Calu3 (cell line): ENCODE measurements around the gene BRSK1. TPM values are rescaled to one million over a fixed set of nuclear protein-coding genes. Genes with fewer than 3 reads are reported as not detected.

Experiments
- BruUV-seq: library from RNA; stranded (reverse); fragments of 400-500 nt; replicated peaks from 2 replicates; lab custom pipeline; 2021; lab: Mats Ljungman, UMichigan
- CTCF ChIA-PET: fragments of 300-600 bp; sonication (Branson Sonifier 250); formaldehyde crosslinking; loops from one replicate; lab custom pipeline; 2022; ENCODE audit warnings: antibody characterized with exemption; lab: Charles Lee
- DNase-seq: peaks from one replicate; pipeline ENCODE4 v3.0.0; 2022
- H3K27ac Mint-ChIP-seq: one replicate; pipeline ENCODE4 v1.8.0; 2022; ENCODE audit warnings: mixed read lengths; ENCODE audit not compliant: unreplicated experiment
- H3K27me3 Mint-ChIP-seq: one replicate; pipeline ENCODE4 v1.8.0; 2022; ENCODE audit warnings: mixed read lengths; ENCODE audit not compliant: unreplicated experiment
- H3K36me3 Mint-ChIP-seq: one replicate; pipeline ENCODE4 v1.8.0; 2022; ENCODE audit warnings: mild to moderate bottlenecking, moderate library complexity, mixed read lengths; ENCODE audit not compliant: insufficient read depth, unreplicated experiment
- H3K4me1 Mint-ChIP-seq: one replicate; pipeline ENCODE4 v1.8.0; 2022; ENCODE audit warnings: mild to moderate bottlenecking, low read depth, mixed read lengths; ENCODE audit not compliant: unreplicated experiment
- H3K4me3 Mint-ChIP-seq: one replicate; pipeline ENCODE4 v1.8.0; 2022; ENCODE audit warnings: mild to moderate bottlenecking, low read depth, moderate library complexity, mixed read lengths; ENCODE audit not compliant: unreplicated experiment
- H3K9me3 Mint-ChIP-seq: one replicate; pipeline ENCODE4 v1.8.0; 2022; ENCODE audit warnings: low read depth, mixed read lengths; ENCODE audit not compliant: unreplicated experiment
- intact Hi-C: fragments of 100-400 bp; cut with micrococcal nuclease; formaldehyde crosslinking; loops from one replicate; pipeline ENCODE4 v1.10.0; 2022; ENCODE audit not compliant: unreplicated experiment
- total RNA-seq: library from RNA; stranded (reverse); gene quantifications from 2 replicates; pipeline ENCODE4 v1.2.3, GENCODE V29; 2022
- TF ChIP-seq, protein P1 (sequence below): fragments of 200-600 bp; IDR thresholded peaks from one replicate; pipeline ENCODE4 v1.8.0; 2022; ENCODE audit warnings: antibody characterized with exemption; ENCODE audit not compliant: unreplicated experiment

Gene BRSK1
- total RNA-seq, 1 experiment from 2014 or later = 3.8 TPM

DNA sequence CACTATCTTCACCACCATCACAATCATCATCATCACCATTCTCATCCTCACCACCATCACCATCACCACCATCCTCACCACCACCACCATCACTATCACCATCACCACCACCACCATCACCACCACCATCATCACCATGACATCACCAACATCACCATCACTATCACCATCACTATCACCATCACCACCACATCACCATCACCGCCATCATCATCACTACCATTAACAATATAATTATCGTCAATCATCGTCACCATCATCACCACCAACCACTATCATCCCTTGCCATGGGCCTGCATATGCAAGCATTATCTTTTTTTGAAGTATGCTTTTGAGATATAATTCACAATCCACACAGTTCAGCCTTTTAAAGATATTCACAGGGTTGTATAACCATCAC, 17.4 kb upstream of the BRSK1 start:
- peak overlapping the region; percentile 7 for H3K27ac Mint-ChIP-seq

DNA sequence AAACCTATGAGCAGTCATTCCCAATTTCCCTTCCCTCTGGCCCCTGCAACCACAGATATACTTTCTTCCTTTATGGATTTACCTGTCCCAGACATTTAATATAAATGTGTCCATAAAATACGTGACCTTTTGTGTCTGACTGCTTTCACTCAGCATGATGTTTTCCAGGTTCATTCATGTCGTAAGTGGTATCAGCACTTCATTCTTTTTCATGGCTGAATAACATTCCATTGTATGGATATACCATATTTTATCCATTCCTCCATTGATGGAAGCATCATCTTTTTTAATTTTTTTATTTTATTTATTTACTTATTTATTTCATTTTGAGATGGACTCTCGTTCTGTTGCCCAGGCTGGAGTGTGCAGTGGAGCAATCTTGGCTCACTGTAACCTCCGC, 17.0 kb upstream of the BRSK1 start:
- no peak for DNase-seq
- H3K9me3 Mint-ChIP-seq = peaks cover 7% of the 10 kb centered on the region
- H3K27ac Mint-ChIP-seq = peak overlapping the region; percentile 7
- CTCF ChIA-PET = no interaction called here
- peaks cover 29% of the 10 kb centered on the region for H3K36me3 Mint-ChIP-seq
- H3K4me1 Mint-ChIP-seq = no peaks in the 10 kb centered on the region
- H3K4me3 Mint-ChIP-seq = no peak overlapping the region
- no peaks in the 10 kb centered on the region for H3K27me3 Mint-ChIP-seq
- BruUV-seq = no TSS peak
- TF ChIP-seq, protein P1, sequence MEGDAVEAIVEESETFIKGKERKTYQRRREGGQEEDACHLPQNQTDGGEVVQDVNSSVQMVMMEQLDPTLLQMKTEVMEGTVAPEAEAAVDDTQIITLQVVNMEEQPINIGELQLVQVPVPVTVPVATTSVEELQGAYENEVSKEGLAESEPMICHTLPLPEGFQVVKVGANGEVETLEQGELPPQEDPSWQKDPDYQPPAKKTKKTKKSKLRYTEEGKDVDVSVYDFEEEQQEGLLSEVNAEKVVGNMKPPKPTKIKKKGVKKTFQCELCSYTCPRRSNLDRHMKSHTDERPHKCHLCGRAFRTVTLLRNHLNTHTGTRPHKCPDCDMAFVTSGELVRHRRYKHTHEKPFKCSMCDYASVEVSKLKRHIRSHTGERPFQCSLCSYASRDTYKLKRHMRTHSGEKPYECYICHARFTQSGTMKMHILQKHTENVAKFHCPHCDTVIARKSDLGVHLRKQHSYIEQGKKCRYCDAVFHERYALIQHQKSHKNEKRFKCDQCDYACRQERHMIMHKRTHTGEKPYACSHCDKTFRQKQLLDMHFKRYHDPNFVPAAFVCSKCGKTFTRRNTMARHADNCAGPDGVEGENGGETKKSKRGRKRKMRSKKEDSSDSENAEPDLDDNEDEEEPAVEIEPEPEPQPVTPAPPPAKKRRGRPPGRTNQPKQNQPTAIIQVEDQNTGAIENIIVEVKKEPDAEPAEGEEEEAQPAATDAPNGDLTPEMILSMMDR = no peak
- intact Hi-C loops = no loop called here

More for the DNA sequence above, 17.4 kb upstream of the BRSK1 start:
- H3K4me1 Mint-ChIP-seq = no peaks in the 10 kb centered on the region
- CTCF ChIA-PET = no interaction called here
- DNase-seq = no peak
- H3K27me3 Mint-ChIP-seq = no peaks in the 10 kb centered on the region
- H3K9me3 Mint-ChIP-seq = peaks cover 7% of the 10 kb centered on the region
- no peak overlapping the region for H3K4me3 Mint-ChIP-seq
- peaks cover 26% of the 10 kb centered on the region for H3K36me3 Mint-ChIP-seq
- BruUV-seq = no TSS peak
- TF ChIP-seq, protein P1 = no peak
- intact Hi-C loops = no loop called here

GRCh38 chr19:55269299-55269698, 14.5 kb upstream of the BRSK1 start:
- CTCF ChIA-PET = interaction anchor here (0.9 kb wide), 1 partner anchor 10 kb away, joined by 3 read pairs; the partner anchor contains the start of gene PPP6R1
- H3K36me3 Mint-ChIP-seq = peaks cover 43% of the 10 kb centered on the region
- no peak overlapping the region for H3K4me3 Mint-ChIP-seq
- intact Hi-C loops = no loop called here
- no TSS peak for BruUV-seq
- H3K9me3 Mint-ChIP-seq = peaks cover 7% of the 10 kb centered on the region
- no peak for DNase-seq
- no peaks in the 10 kb centered on the region for H3K27me3 Mint-ChIP-seq
- no peak overlapping the region for H3K27ac Mint-ChIP-seq
- no peaks in the 10 kb centered on the region for H3K4me1 Mint-ChIP-seq
- TF ChIP-seq, protein P1 = no peak

GRCh38 chr19:55270172-55270942, 13.4 kb upstream of the BRSK1 start:
- intact Hi-C loops = no loop called here
- BruUV-seq = no TSS peak
- no peak overlapping the region for H3K27ac Mint-ChIP-seq
- TF ChIP-seq, protein P1 = no peak
- no peak overlapping the region for H3K4me3 Mint-ChIP-seq
- H3K4me1 Mint-ChIP-seq = no peaks in the 10 kb centered on the region
- peaks cover 38% of the 10 kb centered on the region for H3K36me3 Mint-ChIP-seq
- CTCF ChIA-PET = interaction anchor here (0.9 kb wide), 1 partner anchor 11 kb away, joined by 3 read pairs; the partner anchor contains the start of gene PPP6R1
- DNase-seq = no peak
- H3K9me3 Mint-ChIP-seq = peaks cover 7% of the 10 kb centered on the region
- H3K27me3 Mint-ChIP-seq = no peaks in the 10 kb centered on the region
